A673 (cell line): Measurements from ENCODE around the gene NETO2. TPM values are rescaled to one million over a fixed set of nuclear protein-coding genes. Genes with fewer than 3 reads are reported as not detected.

Experiments
- BruUV-seq: library from RNA; stranded (reverse); fragments of 400-500 nt; replicated peaks from 2 replicates; lab custom pipeline; 2021; lab: Mats Ljungman, UMichigan
- CTCF ChIA-PET: fragments of 300-600 bp; sonication (Branson Sonifier 250); formaldehyde crosslinking; loops from one replicate; lab custom pipeline; 2022; ENCODE audit warnings: antibody characterized with exemption; lab: Charles Lee
- POLR2A ChIA-PET: fragments of 300-600 bp; sonication (Branson Sonifier 250); formaldehyde crosslinking; loops from one replicate; lab custom pipeline; 2022; ENCODE audit warnings: antibody characterized with exemption; ENCODE audit not compliant: low non-redundant PET; lab: Charles Lee
- DNase-seq: peaks from one replicate; pipeline ENCODE4 v3.0.0-alpha.2; 2015; ENCODE audit warnings: low spot score
- H3K27ac ChIP-seq: fragments of 200-600 bp; sonication (generic); 2 replicates; pipeline ENCODE4 v1.5.1; 2016; ENCODE audit warnings: mixed run types, low read depth, mild to moderate bottlenecking, mixed read lengths, antibody characterized with exemption, low read length; ENCODE audit not compliant: poor library complexity, severe bottlenecking
- H3K27me3 ChIP-seq: fragments of 200-600 bp; sonication (generic); replicated peaks from 2 replicates; pipeline ENCODE4 v1.6.1; 2017; ENCODE audit warnings: mixed run types, low read depth, mild to moderate bottlenecking, mixed read lengths, antibody characterized with exemption, low read length; ENCODE audit not compliant: insufficient read depth, poor library complexity
- H3K36me3 ChIP-seq: fragments of 200-600 bp; sonication (generic); 2 replicates; pipeline ENCODE4 v1.6.1; 2016; ENCODE audit warnings: mixed run types, mild to moderate bottlenecking, mixed read lengths, antibody characterized with exemption, low read length; ENCODE audit not compliant: insufficient read depth, poor library complexity, severe bottlenecking
- H3K4me1 ChIP-seq: fragments of 200-600 bp; sonication (generic); 2 replicates; pipeline ENCODE4 v1.6.1; 2017; ENCODE audit warnings: mixed run types, mild to moderate bottlenecking, mixed read lengths, antibody characterized with exemption, low read length; ENCODE audit not compliant: insufficient read depth, poor library complexity, severe bottlenecking
- H3K4me3 ChIP-seq: fragments of 200-600 bp; sonication (generic); 2 replicates; pipeline ENCODE4 v1.5.1; 2016; ENCODE audit warnings: low read depth, mixed run types, mild to moderate bottlenecking, mixed read lengths, low read length; ENCODE audit not compliant: poor library complexity, severe bottlenecking
- H3K9me3 ChIP-seq: fragments of 200-600 bp; sonication (generic); 2 replicates; pipeline ENCODE4 v1.6.1; 2016; ENCODE audit warnings: mixed run types, low read depth, mild to moderate bottlenecking, mixed read lengths, antibody characterized with exemption, low read length; ENCODE audit not compliant: poor library complexity, severe bottlenecking
- EZH2 ChIP-seq: fragments of 200-600 bp; sonication (generic); IDR thresholded peaks from 2 replicates; pipeline ENCODE4 v1.6.1; 2017; ENCODE audit warnings: borderline replicate concordance, low read depth, mild to moderate bottlenecking, mixed read lengths, antibody characterized with exemption, low read length; ENCODE audit not compliant: poor library complexity, severe bottlenecking
- intact Hi-C: fragments of 100-400 bp; cut with micrococcal nuclease; formaldehyde crosslinking; loops from one replicate; pipeline ENCODE4 v1.10.0; 2022; ENCODE audit not compliant: unreplicated experiment
- total RNA-seq: library from RNA; stranded (reverse); gene quantifications from 2 replicates; pipeline ENCODE4 v1.2.3, GENCODE V29; 2021
- TF ChIP-seq, protein P1 (sequence below): fragments of 300-800, 200-600 bp; sonication (generic); conservative IDR thresholded peaks from 2 replicates; pipeline ENCODE4 v1.5.1; 2017; ENCODE audit warnings: low read depth, mild to moderate bottlenecking, antibody characterized with exemption, low read length, moderate library complexity, mixed read lengths

NETO2 gene
- total RNA-seq, 1 experiment from 2014 or later, result 68.7 TPM

DNA sequence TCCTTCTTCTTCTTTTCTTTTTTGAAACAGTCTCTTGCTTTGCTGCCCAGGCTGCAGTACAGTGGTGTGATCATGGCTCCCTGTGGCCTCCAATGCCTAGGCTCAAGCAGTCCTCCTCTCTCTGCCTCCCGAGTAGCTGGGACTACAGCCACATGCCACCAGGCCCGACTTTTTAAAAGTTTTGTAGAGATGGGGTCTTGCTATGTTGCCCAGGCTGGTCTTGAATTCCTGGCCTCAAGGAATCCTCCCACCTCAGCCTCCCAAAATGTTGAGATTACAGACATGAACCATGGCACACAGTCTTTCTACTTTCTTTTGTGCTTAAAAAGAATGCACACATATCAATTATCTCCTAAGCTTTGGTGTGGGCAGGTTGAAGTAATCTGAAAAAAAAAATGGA lies 109.3 kb downstream of the NETO2 start:
- no peak for DNase-seq
- no peaks in the 10 kb centered on the region for H3K27me3 ChIP-seq
- POLR2A ChIA-PET, result no interaction called here
- H3K9me3 ChIP-seq, result no peaks in the 10 kb centered on the region
- H3K27ac ChIP-seq, result no peak overlapping the region
- BruUV-seq, result no TSS peak
- CTCF ChIA-PET, result no interaction called here
- intact Hi-C loops, result no loop called here
- H3K4me1 ChIP-seq, result peaks cover 4% of the 10 kb centered on the region
- H3K4me3 ChIP-seq, result no peak overlapping the region
- TF ChIP-seq EZH2, result no peak
- TF ChIP-seq, protein P1, sequence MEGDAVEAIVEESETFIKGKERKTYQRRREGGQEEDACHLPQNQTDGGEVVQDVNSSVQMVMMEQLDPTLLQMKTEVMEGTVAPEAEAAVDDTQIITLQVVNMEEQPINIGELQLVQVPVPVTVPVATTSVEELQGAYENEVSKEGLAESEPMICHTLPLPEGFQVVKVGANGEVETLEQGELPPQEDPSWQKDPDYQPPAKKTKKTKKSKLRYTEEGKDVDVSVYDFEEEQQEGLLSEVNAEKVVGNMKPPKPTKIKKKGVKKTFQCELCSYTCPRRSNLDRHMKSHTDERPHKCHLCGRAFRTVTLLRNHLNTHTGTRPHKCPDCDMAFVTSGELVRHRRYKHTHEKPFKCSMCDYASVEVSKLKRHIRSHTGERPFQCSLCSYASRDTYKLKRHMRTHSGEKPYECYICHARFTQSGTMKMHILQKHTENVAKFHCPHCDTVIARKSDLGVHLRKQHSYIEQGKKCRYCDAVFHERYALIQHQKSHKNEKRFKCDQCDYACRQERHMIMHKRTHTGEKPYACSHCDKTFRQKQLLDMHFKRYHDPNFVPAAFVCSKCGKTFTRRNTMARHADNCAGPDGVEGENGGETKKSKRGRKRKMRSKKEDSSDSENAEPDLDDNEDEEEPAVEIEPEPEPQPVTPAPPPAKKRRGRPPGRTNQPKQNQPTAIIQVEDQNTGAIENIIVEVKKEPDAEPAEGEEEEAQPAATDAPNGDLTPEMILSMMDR, result no peak
- no peaks in the 10 kb centered on the region for H3K36me3 ChIP-seq

- H3K9me3 ChIP-seq, result no peaks in the 10 kb centered on the region
- H3K4me3 ChIP-seq, result no peak overlapping the region
- intact Hi-C loops, result no loop called here
- POLR2A ChIA-PET, result no interaction called here
- DNase-seq, result no peak
- BruUV-seq, result no TSS peak
- CTCF ChIA-PET, result no interaction called here
- no peaks in the 10 kb centered on the region for H3K27me3 ChIP-seq
- peaks cover 4% of the 10 kb centered on the region for H3K4me1 ChIP-seq
- TF ChIP-seq EZH2, result no peak
- TF ChIP-seq, protein P1, result no peak
- H3K36me3 ChIP-seq, result no peaks in the 10 kb centered on the region
- H3K27ac ChIP-seq, result no peak overlapping the region
These were observed 110.6 kb downstream of the NETO2 start for GRCh38 chr16:47033176-47033575.

GRCh38 chr16:47029724-47030123 lies 114.0 kb downstream of the NETO2 start:
- intact Hi-C loops, result no loop called here
- Histone ChIP-seq H3K27me3 (no peaks in the 10 kb centered on the region), H3K4me3 (no peak overlapping the region), H3K36me3 (no peaks in the 10 kb centered on the region), H3K9me3 (no peaks in the 10 kb centered on the region), H3K27ac (no peak overlapping the region), H3K4me1 (no peaks in the 10 kb centered on the region)
- BruUV-seq, result no TSS peak
- no peak for DNase-seq
- TF ChIP-seq, protein P1, result no peak
- no peak for TF ChIP-seq EZH2
- ChIA-PET CTCF (no interaction called here), POLR2A (no interaction called here)
